Esophagus muscularis mucosa (tissue), 4 donors: ENCODE measurements around the gene GINS2. TPM values are rescaled to one million over a fixed set of nuclear protein-coding genes. Genes with fewer than 3 reads are reported as not detected.

Experiments used
- DNase-seq: peaks from one replicate; pipeline ENCODE4 v3.0.0-alpha.2; 2017; ENCODE audit errors: extremely low spot score
- H3K27ac ChIP-seq, 4 donors: fragments of 200-600 bp; sonication (generic); replicated peaks in 1 of 4; 1 replicate in 3 of 4; 2 replicates in 1 of 4; pipeline ENCODE4 v1.5.1; 2016 to 2019; ENCODE audit warnings: mild to moderate bottlenecking in 1 of 4
- H3K27me3 ChIP-seq, 4 donors: fragments of 200-600 bp; sonication (generic); one replicate each; pipeline versions ENCODE4 v1.5.1 to v1.6.0; 2016 to 2019
- H3K36me3 ChIP-seq, 4 donors: fragments of 200-600 bp; sonication (generic); one replicate each; pipeline ENCODE4 v1.5.1; 2016 to 2019
- H3K4me1 ChIP-seq, 4 donors: fragments of 200-600 bp; sonication (generic); one replicate each; pipeline ENCODE4 v1.5.1; 2016 to 2019
- H3K4me3 ChIP-seq, 4 donors: fragments of 200-600 bp; sonication (generic); 1 replicate in 2 of 4; 2 replicates in 2 of 4; pipeline ENCODE4 v1.5.1; 2016 to 2019; ENCODE audit warnings: mild to moderate bottlenecking in 4 of 4, moderate library complexity in 1 of 4
- H3K9me3 ChIP-seq, 4 donors: fragments of 200-600 bp; sonication (generic); 1 replicate in 3 of 4; 2 replicates in 1 of 4; pipeline ENCODE4 v1.5.1; 2016 to 2019
- CTCF ChIP-seq, 3 experiments: fragments of 200-600 bp in 2 of 3; fragments of 450-650 bp in 1 of 3; sonication (generic) in 2 of 3; IDR thresholded peaks; one replicate each; pipeline ENCODE4 v1.5.1; 2017 to 2019; ENCODE audit warnings: antibody characterized with exemption in 3 of 3, mild to moderate bottlenecking in 2 of 3, moderate library complexity in 1 of 3
- EP300 ChIP-seq: sonication (generic); formaldehyde crosslinking; IDR thresholded peaks from one replicate; pipeline ENCODE4 v1.6.1; 2017; ENCODE audit warnings: antibody characterized with exemption
- POLR2A ChIP-seq: fragments of 450-650 bp; IDR thresholded peaks from one replicate; pipeline ENCODE4 v1.6.1; 2017; ENCODE audit warnings: antibody characterized with exemption, moderate library complexity, mild to moderate bottlenecking, low read depth
- POLR2AphosphoS5 ChIP-seq, 2 donors: sonication (generic); formaldehyde crosslinking; IDR thresholded peaks; one replicate each; pipeline ENCODE4 v1.6.1; 2017; ENCODE audit warnings: antibody characterized with exemption in 2 of 2
- WGBS: methylation state at CpG from one replicate; pipeline ENCODE4 v1.1.5; 2018; 5-methylcytosine and 5-hydroxymethylcytosine counted together
- intact Hi-C: fragments of 100-400 bp; cut with DNase I; formaldehyde crosslinking; loops from one replicate; pipeline ENCODE4 v1.15.1; 2023
- total RNA-seq, 4 donors: library from RNA; depleted of rRNA; stranded (reverse); fragments of >200 nt; gene quantifications; one replicate each; pipeline versions ENCODE4 v1.1.0 to v1.2.1, GENCODE V29; 2016

GINS2 gene
- total RNA-seq, 4 donors from 2014 or later = 0.17 to 0.84 TPM; not detected in 2

GRCh38 chr16:85660843-85661739, 27.7 kb downstream of the GINS2 start:
- Histone ChIP-seq H3K27me3 (no peaks in the 10 kb centered on the region), H3K4me3 (no peak overlapping the region), H3K9me3 (no peaks in the 10 kb centered on the region), H3K36me3 (peaks cover 62 to 95% (median 87%) of the 10 kb centered on the region in 4 donors), H3K27ac (no peak overlapping the region), H3K4me1 (peaks cover 13 to 14% (median 14%) of the 10 kb centered on the region in 4 donors)
- TF ChIP-seq POLR2A (no peak), POLR2AphosphoS5 (IDR thresholded peaks at IDR 0.05) (no peak), CTCF (IDR thresholded peaks at IDR 0.05) (no peak), EP300 (no peak)
- DNase-seq = no peak
- intact Hi-C loops = no loop called here
- 92% methylated on average over 17 of the region's 42 CpGs for WGBS

GRCh38 chr16:85659805-85660511, 28.8 kb downstream of the GINS2 start:
- TF ChIP-seq POLR2A = no peak
- peak; percentile 82 to 92 (median 83) for TF ChIP-seq CTCF (IDR thresholded peaks at IDR 0.05)
- H3K4me3 ChIP-seq = no peak overlapping the region
- no peaks in the 10 kb centered on the region for H3K27me3 ChIP-seq
- H3K4me1 ChIP-seq = peaks cover 13 to 14% (median 14%) of the 10 kb centered on the region in 4 donors
- H3K27ac ChIP-seq = peak overlapping the region; percentile 9 to 50 (median 32)
- WGBS = 81% methylated on average over 12 of the region's 12 CpGs
- intact Hi-C loops = loop anchor here (1.0 kb wide), 1 partner anchor 57 kb away; no protein-coding TSS in a partner anchor
- peaks cover 57 to 95% (median 87%) of the 10 kb centered on the region in 4 donors for H3K36me3 ChIP-seq
- DNase-seq = no peak
- H3K9me3 ChIP-seq = no peaks in the 10 kb centered on the region

DNA sequence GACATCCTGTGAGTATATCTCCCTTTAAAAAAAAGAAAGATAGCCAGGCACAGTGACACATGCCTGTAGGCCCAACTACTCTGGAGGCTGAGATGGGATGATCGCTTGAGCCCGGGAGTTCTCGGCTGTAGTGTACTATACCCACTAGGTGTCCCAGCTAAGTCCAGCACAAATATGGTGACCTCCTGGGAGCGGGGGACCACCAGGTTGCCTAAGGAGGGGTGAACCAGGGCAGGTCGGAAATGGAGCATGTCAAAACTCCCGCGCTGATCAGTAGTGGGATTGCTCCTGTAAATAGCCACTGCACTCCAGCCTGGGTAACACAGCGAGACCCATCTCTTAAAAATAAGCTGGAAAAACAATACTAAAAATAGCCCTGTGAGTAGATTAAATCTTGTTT, 29.4 kb downstream of the GINS2 start:
- TF ChIP-seq POLR2AphosphoS5 (IDR thresholded peaks at IDR 0.05) = no peak
- TF ChIP-seq CTCF (IDR thresholded peaks at IDR 0.05) = no peak
- TF ChIP-seq POLR2A = no peak
- no peak for TF ChIP-seq EP300
- Histone ChIP-seq H3K27me3 (no peaks in the 10 kb centered on the region), H3K4me3 (no peak overlapping the region), H3K4me1 (peaks cover 14 to 19% (median 14%) of the 10 kb centered on the region in 4 donors), H3K27ac (peak overlapping the region; percentile 9 to 37 (median 22)), H3K36me3 (peaks cover 51 to 95% (median 87%) of the 10 kb centered on the region in 4 donors), H3K9me3 (no peaks in the 10 kb centered on the region)
- intact Hi-C loops = loop anchor here (1.0 kb wide), 1 partner anchor 58 kb away; no protein-coding TSS in a partner anchor
- WGBS = 81% methylated on average over 5 of the region's 8 CpGs
- DNase-seq = no peak

DNA sequence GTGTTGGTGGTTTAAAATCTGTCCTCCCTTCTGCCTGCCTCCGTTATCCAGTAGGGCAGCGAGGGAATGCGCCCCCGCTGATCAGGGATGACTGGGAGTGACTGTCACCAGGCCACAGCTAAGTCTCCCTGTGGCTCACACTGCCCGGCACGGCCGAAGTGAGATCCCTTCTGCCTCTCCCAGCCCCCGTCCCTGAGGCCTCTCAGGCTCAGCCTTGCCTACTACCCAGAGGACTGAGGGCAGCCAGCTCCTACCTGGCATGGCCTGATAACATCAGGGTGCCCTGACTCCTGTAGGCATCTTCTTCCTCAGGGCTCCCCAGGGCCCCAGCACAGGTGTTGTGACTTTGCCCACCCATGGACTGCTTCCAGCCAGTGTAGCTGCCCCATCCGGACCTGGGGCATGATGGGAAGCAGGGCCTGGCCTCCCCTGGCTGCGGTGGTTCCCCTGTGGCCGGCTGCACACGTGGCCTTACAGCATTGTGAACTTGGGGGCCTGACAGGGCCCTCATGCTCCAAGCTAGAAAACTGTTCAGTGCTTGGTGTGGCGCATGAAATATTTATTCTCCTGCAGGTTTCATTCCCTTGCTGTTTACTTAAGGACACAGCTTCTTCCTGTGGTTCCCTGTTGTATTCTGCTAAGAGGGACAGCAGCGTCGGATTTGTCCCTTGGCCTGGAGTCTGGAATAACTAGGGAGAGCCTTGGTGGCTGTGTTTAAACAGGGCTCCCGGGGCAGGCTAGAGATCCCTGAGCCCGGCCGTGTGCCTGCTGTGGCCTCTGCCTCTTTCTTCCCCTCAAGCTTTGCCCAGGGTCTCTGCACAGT, 30.0 kb downstream of the GINS2 start:
- peaks cover 14 to 23% (median 18%) of the 10 kb centered on the region in 4 donors for H3K4me1 ChIP-seq
- peaks cover 49 to 92% (median 85%) of the 10 kb centered on the region in 4 donors for H3K36me3 ChIP-seq
- H3K27me3 ChIP-seq = no peaks in the 10 kb centered on the region
- no peak for DNase-seq
- intact Hi-C loops = loop anchor here (1.0 kb wide), 1 partner anchor 59 kb away; no protein-coding TSS in a partner anchor
- H3K4me3 ChIP-seq = no peak overlapping the region
- TF ChIP-seq CTCF (IDR thresholded peaks at IDR 0.05) (no peak), POLR2AphosphoS5 (IDR thresholded peaks at IDR 0.05) (no peak), POLR2A (no peak), EP300 (no peak)
- H3K9me3 ChIP-seq = no peaks in the 10 kb centered on the region
- WGBS = 91% methylated on average over 18 of the region's 18 CpGs
- H3K27ac ChIP-seq = peak overlapping the region in 3 of 4 donors; percentile 15 to 37 (median 28)
